HG03342 (cell line): ENCODE data around the gene LIX1L.

Experiments used
- ATAC-seq: cut with Tn5 transposase; IDR thresholded peaks from one replicate; pipeline ENCODE4 v1.9.1; 2021; ENCODE audit warnings: mild to moderate bottlenecking, moderate library complexity; ENCODE audit not compliant: unreplicated experiment

LIX1L gene

GRCh38 chr1:145957443-145958319 is at the start of gene LIX1L:
Gene LIX1L, minus strand, starts transcription at chr1:145958017. Its CDS starts 90 bp downstream, at chr1:145957927.
- ATAC-seq = peak; percentile 89

GRCh38 chr1:146001709-146002108 is 43.9 kb upstream of the LIX1L start:
- no peak for ATAC-seq

- ATAC-seq = no peak
Measured at GRCh38 chr1:145999321-146000024, 41.7 kb upstream of the LIX1L start.

GRCh38 chr1:145997718-145998023 is 39.9 kb upstream of the LIX1L start:
- ATAC-seq = no peak

- peak; percentile 7 for ATAC-seq
Measured at GRCh38 chr1:145997016-145997717, 39.4 kb upstream of the LIX1L start.

GRCh38 chr1:145996433-145997015 is 38.7 kb upstream of the LIX1L start, which contains the start of gene TXNIP:
Gene TXNIP, minus strand, starts transcription at chr1:145996579. Its CDS starts 313 bp downstream, at chr1:145996266.
- peak; percentile 88 for ATAC-seq

GRCh38 chr1:145995964-145996432 is 38.2 kb upstream of the LIX1L start:
- no peak for ATAC-seq

GRCh38 chr1:145995148-145995881 is 37.5 kb upstream of the LIX1L start:
- ATAC-seq = no peak

GRCh38 chr1:145994391-145995120 is 36.7 kb upstream of the LIX1L start:
- ATAC-seq = no peak

GRCh38 chr1:145993618-145994390 is 36.0 kb upstream of the LIX1L start:
- no peak for ATAC-seq

GRCh38 chr1:145992958-145993617 is 35.3 kb upstream of the LIX1L start:
- no peak for ATAC-seq

- no peak for ATAC-seq
Measured at GRCh38 chr1:145992502-145992936, 34.7 kb upstream of the LIX1L start.

- ATAC-seq = no peak
Measured at GRCh38 chr1:145991735-145992412, 34.1 kb upstream of the LIX1L start.

GRCh38 chr1:145990249-145990855 is 32.5 kb upstream of the LIX1L start:
- ATAC-seq = no peak

- ATAC-seq = no peak
Measured at GRCh38 chr1:145988773-145989172, 31.0 kb upstream of the LIX1L start.

- no peak for ATAC-seq
Measured at GRCh38 chr1:145987926-145988325, 30.1 kb upstream of the LIX1L start.

GRCh38 chr1:145986551-145986950 is 28.7 kb upstream of the LIX1L start:
- no peak for ATAC-seq
